OCI-LY3 (cell line): ENCODE data around the gene CEP112.
A peak's percentile ranks its signal among the peaks of the same experiment; 100 is the strongest.

Source experiments
- H2AFZ ChIP-seq: fragments of 200-600, 300-600 bp; shearing (Covaris generic); 2 replicates; pipeline ENCODE4 v1.6.0; 2014; ENCODE audit warnings: antibody characterized with exemption, low read depth, low read length
- H3K27ac ChIP-seq: fragments of 200-600, 300-600 bp; sonication (generic); 2 replicates; pipeline ENCODE4 v1.5.1; 2014; ENCODE audit warnings: mild to moderate bottlenecking, low read length, moderate library complexity, mixed read lengths
- H3K27me3 ChIP-seq: fragments of 200-600, 300-600 bp; sonication (generic); 2 replicates; pipeline ENCODE4 v1.6.1; 2014; ENCODE audit warnings: low read depth, low read length, mixed read lengths
- H3K36me3 ChIP-seq: fragments of 200-600, 300-600 bp; sonication (generic); replicated peaks from 2 replicates; pipeline ENCODE3; 2014; ENCODE audit warnings: low read depth, low read length, mixed read lengths
- H3K4me1 ChIP-seq: fragments of 300-600, 200-600 bp; sonication (generic); 2 replicates; pipeline ENCODE4 v1.6.1; 2014; ENCODE audit warnings: low read length, mixed read lengths
- H3K4me2 ChIP-seq: fragments of 200-600, 300-600 bp; sonication (generic); 2 replicates; pipeline ENCODE4 v1.6.1; 2014; ENCODE audit warnings: low read length, mixed read lengths
- H3K4me3 ChIP-seq: fragments of 300-600, 200-600 bp; sonication (generic); 2 replicates; pipeline ENCODE4 v1.5.1; 2014; ENCODE audit warnings: antibody characterized with exemption, mild to moderate bottlenecking, low read length, moderate library complexity
- H3K79me2 ChIP-seq: fragments of 300-600, 200-600 bp; shearing (Covaris generic); 2 replicates; pipeline ENCODE4 v1.6.1; 2014; ENCODE audit warnings: mild to moderate bottlenecking, low read length, mixed read lengths
- H3K9ac ChIP-seq: fragments of 300-600, 200-600 bp; shearing (Covaris generic); 2 replicates; pipeline ENCODE4 v1.6.0; 2014; ENCODE audit warnings: mild to moderate bottlenecking, low read length, moderate library complexity
- H3K9me3 ChIP-seq: fragments of 200-600, 300-600 bp; shearing (Covaris generic); 2 replicates; pipeline ENCODE4 v1.6.1; 2014; ENCODE audit warnings: low read length, mixed read lengths; ENCODE audit not compliant: insufficient read depth
- H4K20me1 ChIP-seq: fragments of 200-600, 300-600 bp; sonication (generic); 2 replicates; pipeline ENCODE4 v1.6.1; 2016; ENCODE audit warnings: low read length, mixed read lengths; ENCODE audit not compliant: insufficient read depth
- CTCF ChIP-seq: fragments of 200-600, 300-600 bp; sonication (generic); IDR thresholded peaks from 2 replicates; pipeline ENCODE4 v1.5.1; 2014; ENCODE audit warnings: antibody characterized with exemption, low read length, low read depth
- EZH2phosphoT487 ChIP-seq: fragments of 200-600 bp; shearing (Covaris generic); IDR thresholded peaks from 2 replicates; pipeline ENCODE4 v1.6.1; 2018; ENCODE audit warnings: antibody characterized with exemption, mixed run types, low read depth

The CEP112 gene

GRCh38 chr17:65920996-65921395, 270.9 kb downstream of the CEP112 start:
- Histone ChIP-seq H3K79me2 (no peaks in the 10 kb centered on the region), H3K4me2 (0 out of 2 replicates have a peak overlapping the region, but pooled peaks have one; percentile 11), H3K4me3 (no peak overlapping the region), H3K9ac (no peak overlapping the region), H3K36me3 (no peaks in the 10 kb centered on the region), H3K27ac (no peak overlapping the region), H3K27me3 (no peaks in the 10 kb centered on the region), H3K9me3 (0 out of 2 replicates have a peak, but pooled peaks cover 4% of the 10 kb centered on the region), H4K20me1 (no peaks in the 10 kb centered on the region), H3K4me1 (peaks cover 20% of the 10 kb centered on the region), H2AFZ (0 out of 2 replicates have a peak overlapping the region, but pooled peaks have one; percentile 53)
- TF ChIP-seq EZH2phosphoT487 (no peak), CTCF (no peak)

GRCh38 chr17:65918916-65919315, 273.0 kb downstream of the CEP112 start:
- H3K9ac ChIP-seq, result no peak overlapping the region
- TF ChIP-seq EZH2phosphoT487, result no peak
- peak; percentile 39 for TF ChIP-seq CTCF
- no peaks in the 10 kb centered on the region for H3K9me3 ChIP-seq
- peaks cover 41% of the 10 kb centered on the region for H3K4me1 ChIP-seq
- H3K4me2 ChIP-seq, result no peak overlapping the region
- no peak overlapping the region for H3K4me3 ChIP-seq
- H3K36me3 ChIP-seq, result no peaks in the 10 kb centered on the region
- no peaks in the 10 kb centered on the region for H3K79me2 ChIP-seq
- H3K27ac ChIP-seq, result no peak overlapping the region
- no peaks in the 10 kb centered on the region for H3K27me3 ChIP-seq
- H4K20me1 ChIP-seq, result no peaks in the 10 kb centered on the region
- no peak overlapping the region for H2AFZ ChIP-seq

- Histone ChIP-seq H4K20me1 (no peaks in the 10 kb centered on the region), H3K79me2 (no peaks in the 10 kb centered on the region), H2AFZ (no peak overlapping the region), H3K4me1 (peaks cover 44% of the 10 kb centered on the region), H3K9me3 (no peaks in the 10 kb centered on the region), H3K9ac (no peak overlapping the region), H3K4me3 (no peak overlapping the region), H3K27ac (no peak overlapping the region), H3K36me3 (no peaks in the 10 kb centered on the region), H3K27me3 (no peaks in the 10 kb centered on the region), H3K4me2 (no peak overlapping the region)
- TF ChIP-seq EZH2phosphoT487, result no peak
- TF ChIP-seq CTCF, result no peak
Measured at GRCh38 chr17:65918500-65918899, 273.4 kb downstream of the CEP112 start.

GRCh38 chr17:65917560-65917959, 274.4 kb downstream of the CEP112 start:
- no peaks in the 10 kb centered on the region for H4K20me1 ChIP-seq
- H3K4me2 ChIP-seq, result no peak overlapping the region
- peaks cover 48% of the 10 kb centered on the region for H3K4me1 ChIP-seq
- no peaks in the 10 kb centered on the region for H3K9me3 ChIP-seq
- H3K9ac ChIP-seq, result no peak overlapping the region
- H3K27me3 ChIP-seq, result no peaks in the 10 kb centered on the region
- no peak for TF ChIP-seq CTCF
- TF ChIP-seq EZH2phosphoT487, result no peak
- H3K4me3 ChIP-seq, result no peak overlapping the region
- no peaks in the 10 kb centered on the region for H3K36me3 ChIP-seq
- no peak overlapping the region for H3K27ac ChIP-seq
- H3K79me2 ChIP-seq, result no peaks in the 10 kb centered on the region
- no peak overlapping the region for H2AFZ ChIP-seq
